H9 (cell line): ENCODE results near the gene GRID2. TPM values are rescaled to one million over a fixed set of nuclear protein-coding genes. Genes with fewer than 3 reads are reported as not detected.

Source experiments
- DNase-seq: peaks from one replicate; pipeline ENCODE4 v3.0.0-alpha.2; 2017
- H2AFZ ChIP-seq: one replicate; pipeline ENCODE4 v1.6.1; 2013; ENCODE audit warnings: mild to moderate bottlenecking, low read length, control low read depth, moderate library complexity
- H2AK5ac ChIP-seq: 2 replicates; pipeline ENCODE4 v1.6.1; 2013; ENCODE audit warnings: low read length, control low read depth, mixed read lengths; ENCODE audit not compliant: insufficient read length
- H2BK120ac ChIP-seq: one replicate; pipeline ENCODE4 v1.6.1; 2013; ENCODE audit warnings: low read depth, mild to moderate bottlenecking, low read length, control low read depth, inconsistent platforms; ENCODE audit not compliant: poor library complexity, severe bottlenecking
- H2BK12ac ChIP-seq: 2 replicates; pipeline ENCODE4 v1.6.1; 2013; ENCODE audit warnings: low read length, control low read depth, mixed read lengths, low read depth; ENCODE audit not compliant: insufficient read length
- H2BK15ac ChIP-seq: 2 replicates; pipeline ENCODE4 v1.6.1; 2013; ENCODE audit warnings: low read depth, low read length, control low read depth
- H2BK20ac ChIP-seq: one replicate; pipeline ENCODE4 v1.6.1; 2013; ENCODE audit warnings: low read depth, mild to moderate bottlenecking, low read length, control low read depth, inconsistent platforms; ENCODE audit not compliant: poor library complexity, severe bottlenecking
- H2BK5ac ChIP-seq: 2 replicates; pipeline ENCODE4 v1.6.1; 2013; ENCODE audit warnings: low read length, control low read depth, mixed read lengths; ENCODE audit not compliant: insufficient read length
- H3K14ac ChIP-seq: 2 replicates; pipeline ENCODE4 v1.6.1; 2013; ENCODE audit warnings: low read length, control low read depth; ENCODE audit not compliant: insufficient read depth
- H3K18ac ChIP-seq: 2 replicates; pipeline ENCODE4 v1.6.1; 2013; ENCODE audit warnings: low read depth, mild to moderate bottlenecking, mixed read lengths, low read length, control low read depth; ENCODE audit not compliant: insufficient read length
- H3K23ac ChIP-seq: 2 replicates; pipeline ENCODE4 v1.6.1; 2013; ENCODE audit warnings: low read length, control low read depth, mixed read lengths, low read depth; ENCODE audit not compliant: insufficient read length
- H3K23me2 ChIP-seq: 2 replicates; pipeline ENCODE4 v1.6.1; 2013; ENCODE audit warnings: low read depth, mild to moderate bottlenecking, mixed read lengths, low read length, control low read depth; ENCODE audit not compliant: insufficient read length, poor library complexity, severe bottlenecking
- H3K27ac ChIP-seq: 2 replicates; pipeline ENCODE4 v1.5.1; 2013; ENCODE audit warnings: low read length, control low read depth, mixed read lengths, low read depth; ENCODE audit not compliant: insufficient read length
- H3K27me3 ChIP-seq: 2 replicates; pipeline ENCODE4 v1.6.1; 2013; ENCODE audit warnings: low read length, control low read depth, inconsistent platforms; ENCODE audit not compliant: insufficient read depth
- H3K4ac ChIP-seq: 2 replicates; pipeline ENCODE4 v1.6.1; 2013; ENCODE audit warnings: low read depth, mild to moderate bottlenecking, control low read depth, inconsistent platforms, low read length, moderate library complexity
- H3K4me1 ChIP-seq: 2 replicates; pipeline ENCODE4 v1.6.1; 2013; ENCODE audit warnings: low read length, control low read depth, inconsistent platforms; ENCODE audit not compliant: insufficient read depth
- H3K4me2 ChIP-seq: 2 replicates; pipeline ENCODE4 v1.6.1; 2013; ENCODE audit warnings: low read length, control low read depth, mixed read lengths; ENCODE audit not compliant: insufficient read length, insufficient read depth
- H3K56ac ChIP-seq: 2 replicates; pipeline ENCODE4 v1.6.1; 2013; ENCODE audit warnings: low read depth, mild to moderate bottlenecking, mixed read lengths, low read length, control low read depth; ENCODE audit not compliant: insufficient read length
- H3K79me1 ChIP-seq: 2 replicates; pipeline ENCODE4 v1.6.1; 2013; ENCODE audit warnings: low read depth, mild to moderate bottlenecking, moderate library complexity, low read length, control low read depth, inconsistent platforms; ENCODE audit not compliant: insufficient read depth, poor library complexity, severe bottlenecking
- H3K79me2 ChIP-seq: 2 replicates; pipeline ENCODE4 v1.6.1; 2013; ENCODE audit warnings: low read length, control low read depth, inconsistent platforms; ENCODE audit not compliant: insufficient read depth
- H3K9ac ChIP-seq: 2 replicates; pipeline ENCODE4 v1.6.1; 2013; ENCODE audit warnings: low read length, control low read depth, mixed read lengths; ENCODE audit not compliant: insufficient read length; ENCODE audit errors: extremely low read depth
- H3K9me3 ChIP-seq: one replicate; pipeline ENCODE4 v1.6.1; 2013; ENCODE audit warnings: low read depth, low read length, inconsistent platforms; ENCODE audit not compliant: control insufficient read depth
- H3T11ph ChIP-seq: one replicate; pipeline ENCODE4 v1.6.1; 2013; ENCODE audit warnings: mild to moderate bottlenecking, low read length, control low read depth, inconsistent platforms
- H4K20me1 ChIP-seq: one replicate; pipeline ENCODE4 v1.6.1; 2013; ENCODE audit not compliant: control insufficient read depth, insufficient read length, insufficient read depth
- H4K5ac ChIP-seq: 2 replicates; pipeline ENCODE4 v1.6.1; 2013; ENCODE audit warnings: low read depth, mild to moderate bottlenecking, mixed read lengths, low read length, control low read depth; ENCODE audit not compliant: insufficient read length
- H4K8ac ChIP-seq: replicated peaks from 2 replicates; pipeline ENCODE4 v1.6.1; 2013; ENCODE audit warnings: low read length, control low read depth, mixed read lengths, low read depth; ENCODE audit not compliant: insufficient read length
- H4K91ac ChIP-seq: 2 replicates; pipeline ENCODE4 v1.6.1; 2013; ENCODE audit warnings: low read depth, mild to moderate bottlenecking, moderate library complexity, mixed read lengths, low read length, control low read depth; ENCODE audit not compliant: insufficient read length
- H3K27ac Mint-ChIP-seq, 3 experiments: 2 replicates in 2 of 3; 3 replicates in 1 of 3; pipeline ENCODE4 v1.8.0; 2020 to 2021; ENCODE audit warnings: mixed read lengths in 3 of 3, mild to moderate bottlenecking in 1 of 3, moderate library complexity in 1 of 3
- H3K27me3 Mint-ChIP-seq: 2 replicates; pipeline ENCODE4 v1.8.0; 2021; ENCODE audit warnings: low read depth, mild to moderate bottlenecking, moderate library complexity, mixed read lengths
- H3K36me3 Mint-ChIP-seq, 3 experiments: 2 replicates in 2 of 3; 3 replicates in 1 of 3; pipeline ENCODE4 v1.8.0; 2020 to 2021; ENCODE audit warnings: low read depth in 3 of 3, mixed read lengths in 3 of 3; ENCODE audit not compliant: insufficient read depth in 1 of 3
- H3K4me1 Mint-ChIP-seq, 2 experiments: 2 replicates each; pipeline ENCODE4 v1.8.0; 2020; ENCODE audit warnings: mixed read lengths in 2 of 2
- H3K4me3 Mint-ChIP-seq, 2 experiments: 2 replicates in 1 of 2; 3 replicates in 1 of 2; pipeline ENCODE4 v1.8.0; 2020 to 2021; ENCODE audit warnings: mild to moderate bottlenecking in 2 of 2, mixed read lengths in 2 of 2, moderate library complexity in 1 of 2
- H3K9me3 Mint-ChIP-seq, 2 experiments: 2 replicates in 1 of 2; 3 replicates in 1 of 2; pipeline ENCODE4 v1.8.0; 2020; ENCODE audit warnings: mild to moderate bottlenecking in 2 of 2, mixed read lengths in 2 of 2, moderate library complexity in 1 of 2
- CTCF ChIP-seq: fragments of 200-600 bp; sonication (generic); conservative IDR thresholded peaks from 3 replicates; pipeline ENCODE4 v1.8.0; 2021; ENCODE audit warnings: antibody characterized with exemption, mild to moderate bottlenecking
- WGBS: extraction: QIAGEN DNeasy Blood & Tissue Kit; methylation state at CpG from one replicate; pipeline ENCODE4 v1.1.7; 2013; ENCODE audit warnings: missing lambda C conversion rate, low lambda C conversion rate, mixed read lengths; ENCODE audit not compliant: insufficient read length; ENCODE audit errors: extremely low coverage; 5-methylcytosine and 5-hydroxymethylcytosine counted together
- total RNA-seq: library from RNA; stranded (reverse); gene quantifications from 2 replicates; pipeline ENCODE4 v1.2.1, GENCODE V29; 2021

The GRID2 gene
- total RNA-seq, 1 experiment from 2014 or later = 21.8 TPM

DNA sequence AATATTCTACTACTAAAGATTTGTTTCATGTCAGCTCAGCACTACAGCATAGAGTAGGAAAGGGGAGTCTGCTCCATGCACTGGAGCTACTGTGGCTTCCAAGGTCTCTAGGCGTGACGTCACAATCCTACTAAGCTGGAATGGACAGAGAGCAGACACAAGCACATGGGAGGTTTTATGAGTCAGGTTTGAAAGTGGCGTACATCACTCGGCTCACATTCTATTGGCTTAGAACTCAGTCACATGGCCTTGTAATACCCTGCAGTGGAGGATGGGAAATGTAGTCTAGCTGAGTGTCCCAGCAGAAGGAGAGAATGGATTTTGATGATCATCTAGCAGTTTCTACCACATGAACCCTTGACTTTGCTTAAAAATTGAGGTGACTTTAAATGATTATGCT lies 899.9 kb downstream of the GRID2 start:
- H3K23ac ChIP-seq = no peak overlapping the region
- H3T11ph ChIP-seq = no peak overlapping the region
- WGBS = no CpG with 5 or more reads among the region's 4 CpGs
- no peak overlapping the region for H3K9ac ChIP-seq
- H3K23me2 ChIP-seq = no peaks in the 10 kb centered on the region
- peak; percentile 38 for DNase-seq
- no peak overlapping the region for H4K91ac ChIP-seq
- H2BK120ac ChIP-seq = no peak overlapping the region
- H3K27me3 Mint-ChIP-seq = no peaks in the 10 kb centered on the region
- H3K27ac ChIP-seq = no peak overlapping the region
- no peak overlapping the region for H2BK20ac ChIP-seq
- H2AK5ac ChIP-seq = no peak overlapping the region
- no peaks in the 10 kb centered on the region for H3K36me3 Mint-ChIP-seq
- H3K79me1 ChIP-seq = no peaks in the 10 kb centered on the region
- H2BK15ac ChIP-seq = no peak overlapping the region
- no peak overlapping the region for H3K27ac Mint-ChIP-seq
- no peaks in the 10 kb centered on the region for H3K9me3 Mint-ChIP-seq
- no peak overlapping the region for H3K14ac ChIP-seq
- no peak overlapping the region for H3K4me3 Mint-ChIP-seq
- H3K4me1 Mint-ChIP-seq = peaks cover 11 to 20% of the 10 kb centered on the region in 2 experiments
- no peaks in the 10 kb centered on the region for H3K27me3 ChIP-seq
- no peak for TF ChIP-seq CTCF
- H3K4ac ChIP-seq = no peak overlapping the region
- no peak overlapping the region for H2BK12ac ChIP-seq
- H3K79me2 ChIP-seq = no peaks in the 10 kb centered on the region
- H3K18ac ChIP-seq = no peak overlapping the region
- H3K4me1 ChIP-seq = peaks cover 3% of the 10 kb centered on the region
- no peak overlapping the region for H2BK5ac ChIP-seq
- no peak overlapping the region for H4K5ac ChIP-seq
- no peaks in the 10 kb centered on the region for H4K20me1 ChIP-seq
- no peak overlapping the region for H4K8ac ChIP-seq
- H3K4me2 ChIP-seq = no peak overlapping the region
- H3K9me3 ChIP-seq = no peaks in the 10 kb centered on the region
- H3K56ac ChIP-seq = no peak overlapping the region
- no peak overlapping the region for H2AFZ ChIP-seq
